GM21367 (cell line): ENCODE results near the gene CD86.

Experiments
- ATAC-seq: cut with Tn5 transposase; IDR thresholded peaks from one replicate; pipeline ENCODE4 v1.9.1; 2021; ENCODE audit not compliant: unreplicated experiment

The CD86 gene

GRCh38 chr3:122058294-122058693 is 3.1 kb downstream of the CD86 start:
- ATAC-seq, result no peak

GRCh38 chr3:122060040-122060698 is 5.0 kb downstream of the CD86 start:
- ATAC-seq, result no peak

- ATAC-seq, result no peak
Observed at GRCh38 chr3:122063908-122064307, 8.7 kb downstream of the CD86 start.

- ATAC-seq, result no peak
Observed at GRCh38 chr3:122064326-122064725, 9.2 kb downstream of the CD86 start.

GRCh38 chr3:122066331-122067213 is 11.4 kb downstream of the CD86 start:
- no peak for ATAC-seq

- ATAC-seq, result peak; percentile 39
Observed at GRCh38 chr3:122067214-122067550, 12.0 kb downstream of the CD86 start.

- ATAC-seq, result no peak
Observed at GRCh38 chr3:122067588-122068240, 12.6 kb downstream of the CD86 start.

GRCh38 chr3:122074621-122075265 is 19.6 kb downstream of the CD86 start:
- peak; percentile 39 for ATAC-seq

GRCh38 chr3:122076491-122077292 is 21.5 kb downstream of the CD86 start:
- ATAC-seq, result no peak

GRCh38 chr3:122077293-122078234 is 22.4 kb downstream of the CD86 start:
- ATAC-seq, result no peak

- ATAC-seq, result no peak
Observed at GRCh38 chr3:122078235-122078935, 23.2 kb downstream of the CD86 start.

- ATAC-seq, result no peak
Observed at GRCh38 chr3:122079524-122080206, 24.5 kb downstream of the CD86 start.

- ATAC-seq, result no peak
Observed at GRCh38 chr3:122080207-122080587, 25.0 kb downstream of the CD86 start.

- ATAC-seq, result peak; percentile 32
Observed at GRCh38 chr3:122081543-122082247, 26.5 kb downstream of the CD86 start.

- no peak for ATAC-seq
Observed at GRCh38 chr3:122082357-122082756, 27.2 kb downstream of the CD86 start.

GRCh38 chr3:122084799-122085198 is 29.6 kb downstream of the CD86 start:
- ATAC-seq, result no peak

- no peak for ATAC-seq
Observed at GRCh38 chr3:122085673-122086072, 30.5 kb downstream of the CD86 start.

- no peak for ATAC-seq
Observed at GRCh38 chr3:122088531-122088930, 33.4 kb downstream of the CD86 start.
